HG03025 (cell line): ENCODE results near the gene MICU1.
"Not testable (repeated sequence)": the region's sequence is repeated elsewhere in the genome, so short reads cannot be mapped to it uniquely, and the experiment has no call there.

ENCODE experiments used
- ATAC-seq: cut with Tn5 transposase; IDR thresholded peaks from one replicate; pipeline ENCODE4 v1.9.1; 2021; ENCODE audit warnings: mild to moderate bottlenecking, moderate library complexity; ENCODE audit not compliant: unreplicated experiment, low FRiP score

MICU1 gene

DNA sequence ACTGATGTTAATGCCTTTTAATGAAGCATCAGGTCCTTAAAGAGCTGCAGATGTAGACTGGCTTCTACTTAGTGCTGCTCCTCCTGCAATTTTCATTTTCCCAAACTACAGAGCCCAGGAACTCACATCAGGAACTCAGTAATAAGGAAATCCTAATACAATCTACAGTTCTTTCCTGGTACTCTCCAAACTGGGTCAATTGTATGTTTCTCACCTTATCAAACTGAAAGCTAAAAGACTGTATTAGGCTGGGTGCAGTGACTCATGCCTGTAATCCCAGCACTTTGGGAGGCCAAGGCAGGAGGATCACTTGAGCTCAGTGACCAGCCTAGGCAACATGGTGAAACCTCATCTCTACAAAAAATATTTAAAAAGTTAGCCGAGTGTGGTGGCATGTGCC lies 216.7 kb downstream of the MICU1 start:
- no peak for ATAC-seq

DNA sequence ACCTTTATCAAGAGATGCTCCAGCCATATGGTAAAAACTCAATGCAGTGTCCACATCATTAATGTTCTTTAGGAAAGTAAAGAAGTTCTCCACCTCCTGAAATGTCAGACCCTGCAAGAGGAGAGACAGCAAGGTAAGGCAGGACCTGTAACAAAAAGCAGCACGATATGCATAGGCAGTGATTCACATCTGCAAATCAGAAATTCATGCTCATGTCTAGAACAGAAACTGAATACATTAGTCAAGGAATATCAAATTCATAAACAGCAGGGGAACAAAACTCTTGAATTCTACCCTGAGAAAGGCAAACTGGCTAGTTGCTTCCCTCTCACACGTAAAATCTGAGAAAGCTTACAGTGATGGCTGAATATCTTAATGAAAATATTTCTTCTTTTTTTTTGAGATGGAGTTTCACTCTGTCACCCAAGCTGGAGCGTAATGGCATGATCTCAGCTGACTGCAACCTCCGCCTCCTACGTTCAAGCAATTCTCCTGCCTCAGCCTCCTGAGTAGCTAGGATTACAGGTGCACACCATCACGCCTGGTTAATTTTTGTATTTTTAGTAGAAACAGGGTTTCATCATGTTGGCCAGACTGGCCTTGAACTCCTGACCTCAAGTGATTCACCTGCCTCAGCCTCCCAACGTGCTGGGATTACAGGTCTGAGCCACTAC lies 217.8 kb downstream of the MICU1 start:
- no peak for ATAC-seq

DNA sequence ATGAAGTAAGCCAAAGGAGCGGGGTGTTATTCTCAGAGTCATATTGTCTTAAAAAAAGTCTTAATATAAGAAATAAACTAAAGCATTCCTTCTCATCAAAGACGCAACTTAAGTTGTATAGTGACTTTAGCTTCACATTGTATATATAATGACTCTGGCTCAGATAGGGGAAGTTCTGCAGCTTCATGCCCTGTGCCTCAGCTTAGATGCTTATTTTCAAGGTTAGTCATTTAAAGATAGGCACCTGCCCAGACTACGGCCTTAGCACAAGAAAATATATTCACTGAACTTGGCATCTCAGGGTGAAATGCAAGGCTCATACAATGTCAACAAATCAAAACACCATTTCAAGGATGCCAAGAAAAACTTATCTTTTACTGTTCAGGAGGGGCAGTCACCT lies 218.4 kb downstream of the MICU1 start:
- no peak for ATAC-seq

DNA sequence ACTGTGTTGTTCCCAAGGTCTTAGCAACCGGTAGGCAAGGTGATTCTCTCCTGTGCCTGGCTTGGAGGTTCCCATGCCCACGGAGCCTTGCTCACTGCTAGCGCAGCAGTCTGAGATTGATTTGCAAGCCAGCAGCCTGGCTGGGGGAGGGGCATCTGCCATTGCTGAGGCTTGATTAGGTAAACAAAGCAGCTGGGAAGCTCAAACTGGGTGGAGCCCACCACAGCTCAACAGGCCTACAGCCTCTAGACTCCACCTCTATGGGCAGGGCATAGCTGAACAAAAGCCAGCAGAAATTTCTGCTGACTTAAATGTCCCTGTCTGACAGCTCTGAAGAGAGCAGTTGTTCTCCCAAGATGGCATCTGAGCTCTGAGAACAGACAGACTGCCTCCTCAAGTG lies 230.3 kb downstream of the MICU1 start:
- ATAC-seq = not testable (repeated sequence)

DNA sequence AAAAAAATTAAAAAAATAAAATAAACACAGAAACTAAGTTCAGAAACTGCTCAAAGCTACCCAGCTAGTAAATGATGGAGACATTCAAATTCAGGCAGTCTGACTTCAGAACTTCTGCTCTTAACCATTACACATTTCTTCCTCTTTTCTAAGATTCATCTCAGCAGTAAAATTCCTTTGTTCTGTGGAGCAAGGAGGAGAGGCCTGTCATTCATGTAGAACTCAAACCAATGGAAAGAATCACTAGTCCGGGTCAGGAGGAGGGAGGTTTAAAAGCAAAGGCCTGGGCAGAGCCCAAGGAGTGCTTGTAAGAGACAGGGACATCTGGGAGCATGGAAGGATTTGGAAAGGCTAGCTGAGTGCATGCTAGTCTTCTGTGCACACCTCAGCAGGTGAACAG lies 233.3 kb downstream of the MICU1 start:
- ATAC-seq = no peak

DNA sequence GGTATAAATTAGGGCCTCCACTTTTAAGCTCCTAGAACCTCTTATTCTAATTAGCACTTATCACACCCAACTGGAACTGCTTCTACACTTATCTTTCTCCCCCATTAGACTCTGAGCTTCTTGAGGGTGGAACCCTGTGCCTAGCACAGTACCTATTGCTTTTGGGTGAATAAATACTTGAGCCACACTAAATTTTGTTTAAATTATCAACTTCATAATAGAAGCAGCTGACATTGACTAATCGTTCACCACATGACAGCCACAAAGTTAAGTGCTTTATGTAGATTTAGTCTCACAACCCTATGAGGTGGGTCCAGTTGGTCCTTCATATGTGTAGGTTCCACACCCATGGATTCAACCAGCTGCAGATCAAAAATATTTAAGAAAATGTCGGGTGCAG lies 235.1 kb downstream of the MICU1 start:
- ATAC-seq = no peak

DNA sequence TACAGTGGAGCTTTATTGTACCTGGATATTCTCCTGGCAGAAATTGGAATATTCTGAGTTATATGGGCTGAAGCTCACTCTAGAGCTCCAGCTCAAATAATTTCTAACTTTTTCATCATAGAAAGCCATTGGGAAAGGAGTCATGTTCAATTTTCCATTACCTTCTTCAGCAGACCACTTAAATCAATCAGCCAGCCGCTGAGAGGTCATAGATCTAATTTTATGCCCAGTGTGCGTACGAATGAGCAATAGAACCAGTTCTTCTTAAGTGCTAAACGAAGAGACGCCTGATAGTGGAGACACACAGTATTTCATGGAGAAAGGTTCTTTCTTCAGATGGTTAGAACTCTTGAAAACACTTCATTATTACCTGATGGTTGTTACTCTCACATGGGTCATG lies 236.2 kb downstream of the MICU1 start:
- no peak for ATAC-seq

DNA sequence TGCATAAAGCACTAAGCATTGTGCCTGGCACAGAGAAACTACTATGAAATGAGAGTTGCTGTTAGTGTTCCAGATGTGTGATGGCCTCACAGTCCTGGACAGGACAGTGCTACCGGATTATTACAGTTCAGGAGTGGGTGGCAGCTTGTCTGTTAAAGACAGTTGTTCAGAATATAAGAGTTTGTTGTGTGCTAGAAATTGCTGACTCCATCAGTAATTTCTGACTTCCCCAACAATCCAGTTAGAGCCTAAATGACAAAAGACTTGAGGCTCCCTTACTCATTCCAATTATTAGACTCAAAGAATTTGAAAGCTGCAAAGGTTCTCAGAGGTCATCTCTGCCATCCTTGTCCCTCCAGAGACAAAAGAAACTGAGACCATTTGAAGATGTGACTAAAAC lies 236.9 kb downstream of the MICU1 start:
- ATAC-seq = no peak

DNA sequence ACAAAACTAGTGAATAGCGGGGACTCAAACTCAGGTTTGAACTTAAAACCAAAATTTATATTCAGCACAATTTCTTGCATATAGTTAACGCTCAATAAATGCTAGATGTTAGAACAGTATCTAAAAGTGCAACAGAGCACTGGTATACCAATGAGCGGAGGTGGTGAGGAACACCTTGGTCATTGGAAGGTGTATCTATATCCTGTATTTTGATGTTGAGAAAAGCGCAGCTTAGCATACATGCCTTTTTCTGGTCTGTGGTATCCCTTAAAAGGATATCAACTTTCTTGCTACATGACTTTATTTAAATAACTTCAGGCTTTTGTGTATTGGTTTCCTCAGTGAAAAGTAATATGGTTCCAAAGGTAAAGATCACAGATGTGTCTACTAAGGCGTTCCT lies 237.8 kb downstream of the MICU1 start:
- ATAC-seq = no peak

DNA sequence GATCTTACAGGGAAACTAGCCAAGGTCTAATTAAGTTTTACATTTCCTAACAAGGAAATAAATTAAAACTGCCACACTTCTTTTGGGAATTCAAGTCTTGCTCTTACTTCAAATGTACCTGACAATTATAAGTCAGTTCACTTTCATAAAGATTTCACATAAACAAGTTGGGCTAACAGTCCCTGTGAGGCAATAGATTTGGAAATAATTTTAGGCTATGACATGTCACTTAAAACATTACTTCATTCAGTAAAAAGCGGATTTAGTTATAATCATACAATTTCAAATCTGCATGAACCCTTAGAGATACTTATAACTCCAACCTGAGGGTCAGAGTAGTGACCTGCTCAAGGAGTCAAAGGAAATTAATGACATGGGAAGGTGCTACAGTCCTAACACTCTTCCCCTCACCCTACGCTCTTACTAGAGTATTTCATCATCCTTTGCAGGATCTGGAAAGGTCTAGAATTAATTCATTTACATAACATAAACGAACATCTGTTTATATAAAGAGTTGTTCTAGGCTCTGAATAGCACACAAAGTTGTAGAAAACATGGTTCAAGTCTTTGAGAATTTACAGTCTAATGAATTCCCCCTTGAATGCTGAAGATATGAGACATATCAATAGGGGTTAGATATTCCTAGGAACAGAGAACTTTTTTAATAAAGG lies 238.8 kb downstream of the MICU1 start:
- no peak for ATAC-seq

DNA sequence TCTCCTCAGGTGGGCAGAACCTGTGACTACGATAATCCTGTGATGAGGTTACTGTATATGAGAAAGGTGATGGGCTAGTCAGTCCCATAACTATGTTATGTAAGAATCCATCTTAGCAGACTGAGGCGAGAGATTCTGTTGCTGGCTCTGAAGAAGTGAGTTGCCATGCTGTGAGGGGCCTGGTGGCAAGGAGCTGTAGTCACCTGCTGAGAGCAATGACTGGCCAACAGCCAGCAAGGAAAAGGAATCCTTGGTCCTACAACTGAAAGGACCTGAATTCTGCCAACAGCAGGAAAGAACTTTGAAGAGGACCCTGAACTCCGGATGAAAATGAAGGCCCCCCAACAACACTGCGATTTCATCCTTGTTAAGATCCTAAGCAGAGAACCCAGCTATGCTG lies 240.2 kb downstream of the MICU1 start:
- no peak for ATAC-seq

DNA sequence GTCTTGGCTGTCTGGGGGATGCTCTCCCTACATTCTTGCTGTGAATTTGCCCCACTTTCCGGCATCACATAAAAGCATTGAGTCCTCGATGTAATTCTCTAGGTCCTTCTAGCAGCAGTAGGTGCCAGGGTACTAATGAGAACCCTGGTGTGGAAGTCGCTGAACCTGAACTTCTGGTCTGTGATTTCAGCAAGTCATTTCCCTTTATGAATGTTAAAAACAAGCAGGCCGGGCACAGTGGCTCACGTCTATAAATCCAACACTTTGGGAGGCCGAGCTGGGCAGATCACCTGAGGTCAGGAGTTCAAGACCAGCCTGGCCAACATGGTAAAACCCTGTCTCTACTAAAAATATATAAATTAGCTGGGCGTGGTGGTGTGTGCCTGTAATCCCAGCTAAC lies 240.9 kb downstream of the MICU1 start:
- not testable (repeated sequence) for ATAC-seq

DNA sequence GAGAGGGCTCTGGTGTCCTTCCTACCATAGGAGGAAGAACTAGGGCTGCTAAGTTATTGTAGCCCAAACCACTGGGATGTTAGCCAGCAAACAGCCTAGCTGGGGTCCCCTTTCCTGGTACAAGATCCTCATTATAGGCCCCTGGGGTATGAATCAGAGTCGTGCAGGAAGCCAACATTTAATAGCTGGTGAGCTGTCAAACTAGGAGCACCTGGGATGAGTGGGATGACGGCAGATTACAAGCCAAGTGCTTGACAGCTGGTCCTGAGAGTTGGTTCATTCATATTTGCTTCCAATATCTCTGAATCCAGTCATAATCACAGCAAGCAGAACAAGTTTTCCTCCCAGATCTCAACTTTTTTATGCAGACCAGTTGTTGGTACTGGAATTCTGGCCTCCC lies 246.1 kb downstream of the MICU1 start:
- ATAC-seq = no peak

DNA sequence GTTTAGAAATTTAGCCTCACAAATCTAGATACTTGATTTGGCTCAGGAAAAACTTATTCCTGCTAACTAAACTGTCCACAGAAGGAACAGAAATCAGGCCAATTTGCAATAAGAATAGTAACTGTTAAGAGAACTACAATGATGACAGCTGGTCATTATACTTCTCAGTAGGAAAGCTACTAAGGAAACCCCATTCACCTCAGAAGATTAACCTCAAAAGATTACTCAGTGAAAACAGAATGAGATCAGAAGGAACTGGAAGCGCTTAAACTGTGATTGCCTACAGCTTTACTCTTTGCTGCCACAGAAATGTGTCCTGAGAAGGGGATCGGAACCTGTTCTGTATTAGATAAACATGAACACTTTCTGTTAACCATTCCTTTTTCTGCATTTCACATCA lies 246.8 kb downstream of the MICU1 start:
- ATAC-seq = no peak

DNA sequence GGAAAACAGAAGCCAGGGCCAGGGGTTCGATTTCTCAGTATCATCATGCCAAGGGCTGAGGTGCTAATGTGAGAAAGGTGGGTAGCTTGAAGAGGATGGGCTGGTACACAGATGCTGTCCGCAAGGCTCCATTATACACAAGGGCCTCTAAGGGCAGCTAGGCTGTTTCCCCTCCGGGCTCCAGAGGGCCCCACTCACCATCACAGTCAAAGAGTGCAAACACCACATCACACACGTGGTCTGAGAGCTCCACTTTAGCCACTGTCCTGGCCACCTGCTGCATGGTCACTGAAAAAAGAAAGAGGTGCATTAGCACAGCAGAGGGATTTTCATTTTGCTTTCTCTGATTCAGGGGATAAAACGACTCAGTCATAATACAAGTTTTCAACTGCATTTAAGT lies 250.3 kb downstream of the MICU1 start:
- no peak for ATAC-seq

DNA sequence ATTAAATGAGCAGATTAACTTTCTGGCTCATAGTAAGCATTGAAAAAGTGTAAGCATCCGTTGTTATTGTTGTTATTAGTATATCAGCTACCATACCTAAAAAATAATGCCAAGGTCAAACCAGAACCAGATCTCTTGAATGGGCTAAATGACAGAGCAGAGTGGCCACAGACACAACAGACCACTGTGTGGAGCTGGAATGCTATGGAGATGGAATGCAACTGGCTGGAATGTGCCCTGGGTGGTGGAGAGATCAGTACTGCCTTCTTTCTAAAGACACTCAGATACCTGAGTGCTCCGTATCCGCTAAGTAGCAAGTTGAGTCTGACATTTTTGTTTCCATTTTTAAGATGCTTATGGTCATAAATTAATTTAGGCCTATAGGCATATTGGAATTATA lies 250.7 kb downstream of the MICU1 start:
- ATAC-seq = no peak

DNA sequence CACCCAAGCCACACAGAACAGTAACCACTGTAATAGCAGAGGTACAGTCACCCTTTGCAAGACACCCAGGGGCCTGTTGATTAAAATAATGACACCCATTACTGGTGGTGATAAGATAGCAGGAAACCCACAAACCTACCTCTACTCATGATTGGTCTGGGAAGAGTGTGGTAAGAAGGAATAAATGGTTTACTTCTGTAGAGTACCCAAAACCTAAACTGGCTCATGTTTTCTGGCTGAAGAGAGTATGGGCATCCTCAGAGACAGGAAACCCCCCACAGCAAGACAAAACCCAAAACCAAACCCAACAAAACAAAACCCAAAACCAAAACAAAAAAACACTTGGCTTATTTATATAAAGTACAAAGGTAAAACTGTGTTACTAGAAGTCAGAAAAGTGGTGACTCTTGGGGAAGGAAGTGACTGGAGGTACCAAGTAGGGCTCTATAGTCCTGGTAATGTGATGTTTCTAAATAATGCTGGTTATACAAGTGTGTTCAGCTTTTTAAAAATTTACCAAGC lies 255.6 kb downstream of the MICU1 start:
- no peak for ATAC-seq

DNA sequence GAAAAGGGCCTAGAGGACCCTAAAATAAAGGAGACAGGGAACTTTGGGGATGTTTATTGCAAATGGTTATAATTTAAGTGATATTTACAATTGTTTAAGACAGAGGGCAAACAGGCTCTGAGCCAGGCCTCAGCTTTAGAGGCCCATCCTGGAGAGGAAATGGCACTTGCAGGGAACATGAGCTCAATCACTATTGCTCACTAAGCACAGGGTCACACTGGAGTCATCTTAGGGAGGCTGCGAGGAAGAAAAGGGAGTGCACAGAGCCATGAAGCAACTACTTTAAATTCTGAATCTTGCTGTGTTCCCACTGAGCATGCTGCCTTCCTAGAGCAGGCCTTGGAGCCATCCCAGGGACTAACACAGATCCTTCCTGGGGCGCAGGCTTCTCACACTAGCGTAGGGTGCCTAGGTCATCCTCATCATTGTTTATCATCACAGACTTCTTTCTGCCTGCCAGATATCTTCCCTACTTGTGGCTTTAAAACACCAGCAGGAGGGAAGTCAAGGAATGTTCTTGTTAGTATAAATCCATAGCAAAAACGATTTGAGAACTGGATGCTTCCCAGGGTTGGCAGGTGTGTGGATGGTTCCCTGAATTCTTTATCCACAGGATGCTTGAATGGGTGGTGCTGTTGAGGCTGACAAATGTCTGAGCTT lies 258.4 kb downstream of the MICU1 start:
- no peak for ATAC-seq

DNA sequence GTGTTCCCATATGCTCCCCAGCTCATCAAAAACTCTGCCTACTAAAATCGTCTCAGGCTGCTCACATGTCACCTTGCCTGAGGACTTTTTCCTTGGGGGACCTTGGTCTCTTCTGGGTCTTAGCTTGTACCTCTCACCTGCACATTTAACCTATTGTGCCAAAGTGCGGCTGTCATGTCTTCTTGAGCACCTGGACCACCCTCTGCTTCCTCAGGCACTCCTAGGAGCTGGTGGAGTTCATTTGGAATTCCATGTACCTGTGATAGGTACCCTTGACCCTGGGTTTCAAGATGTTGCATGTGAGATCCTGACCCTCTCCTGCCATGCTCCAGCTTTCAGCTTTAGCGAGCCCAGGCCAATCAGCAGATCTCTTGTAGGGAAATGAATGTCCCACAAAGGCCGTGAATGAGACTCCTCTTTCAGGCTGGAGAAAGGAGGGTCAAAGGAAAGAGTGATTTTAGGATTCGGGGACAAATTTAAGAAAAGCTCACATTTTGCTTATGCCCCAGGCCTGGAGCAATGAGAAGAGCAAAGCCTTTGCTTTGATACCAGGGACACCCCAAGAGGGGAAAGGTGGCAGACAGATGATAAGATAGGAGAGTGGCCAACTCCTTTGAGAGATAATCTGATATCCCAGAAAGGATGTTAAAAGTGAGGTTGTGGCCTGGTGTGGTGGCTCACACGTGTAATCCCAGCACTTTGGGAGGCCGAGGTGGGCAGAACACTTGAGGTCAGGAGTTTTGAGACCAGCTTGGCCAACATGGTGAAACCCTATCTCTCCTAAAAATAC lies 260.6 kb downstream of the MICU1 start:
- no peak for ATAC-seq

DNA sequence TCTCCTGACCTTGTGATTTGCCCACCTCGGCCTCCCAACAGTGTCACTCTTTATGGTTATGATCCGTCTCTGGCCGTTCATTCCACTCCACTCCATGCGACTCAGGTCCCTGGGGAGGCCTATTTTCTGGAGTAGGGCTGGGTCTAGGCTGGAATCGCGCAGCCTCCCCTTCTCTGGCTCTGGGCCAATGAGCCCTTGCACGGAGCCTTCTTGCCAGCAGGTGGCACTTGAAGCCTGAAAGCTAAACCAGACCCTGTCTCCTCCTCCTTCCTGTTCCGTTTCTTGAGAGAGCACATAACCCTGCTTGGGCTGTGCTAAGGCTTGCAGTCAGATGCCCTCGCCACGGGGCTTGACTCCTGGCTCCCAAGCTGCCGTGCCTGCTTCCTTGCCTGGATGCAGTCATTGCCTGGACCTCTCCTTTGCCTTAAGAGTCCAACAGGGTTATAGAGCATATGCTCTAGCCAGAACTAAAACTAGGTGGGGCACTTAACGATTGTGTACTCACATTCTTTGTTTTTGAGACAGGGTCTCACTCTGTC lies 261.6 kb downstream of the MICU1 start:
- no peak for ATAC-seq

DNA sequence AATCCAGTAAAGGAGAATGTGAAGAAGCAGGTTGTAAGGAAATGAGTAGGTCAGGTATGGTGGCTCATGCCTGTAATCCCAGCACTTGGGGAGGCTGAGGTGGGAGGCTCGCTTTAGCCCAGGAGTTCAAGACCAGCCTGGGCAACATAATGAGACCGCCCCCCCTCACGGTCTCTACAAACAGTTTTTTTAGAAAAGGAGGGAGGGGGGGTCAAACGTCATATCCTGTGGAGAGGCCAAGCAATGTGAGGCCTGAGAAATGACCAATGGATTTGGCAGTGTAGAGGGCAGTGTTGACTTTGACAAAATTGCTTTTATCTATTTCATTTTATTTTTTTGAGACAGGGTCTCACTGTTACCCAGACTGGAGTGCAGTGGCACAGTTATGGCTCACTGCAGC lies 268.9 kb downstream of the MICU1 start:
- no peak for ATAC-seq
